ENCODE results near the gene NPB.
A peak's percentile ranks its signal among the peaks of the same experiment; 100 is the strongest.

NPB gene

DNA sequence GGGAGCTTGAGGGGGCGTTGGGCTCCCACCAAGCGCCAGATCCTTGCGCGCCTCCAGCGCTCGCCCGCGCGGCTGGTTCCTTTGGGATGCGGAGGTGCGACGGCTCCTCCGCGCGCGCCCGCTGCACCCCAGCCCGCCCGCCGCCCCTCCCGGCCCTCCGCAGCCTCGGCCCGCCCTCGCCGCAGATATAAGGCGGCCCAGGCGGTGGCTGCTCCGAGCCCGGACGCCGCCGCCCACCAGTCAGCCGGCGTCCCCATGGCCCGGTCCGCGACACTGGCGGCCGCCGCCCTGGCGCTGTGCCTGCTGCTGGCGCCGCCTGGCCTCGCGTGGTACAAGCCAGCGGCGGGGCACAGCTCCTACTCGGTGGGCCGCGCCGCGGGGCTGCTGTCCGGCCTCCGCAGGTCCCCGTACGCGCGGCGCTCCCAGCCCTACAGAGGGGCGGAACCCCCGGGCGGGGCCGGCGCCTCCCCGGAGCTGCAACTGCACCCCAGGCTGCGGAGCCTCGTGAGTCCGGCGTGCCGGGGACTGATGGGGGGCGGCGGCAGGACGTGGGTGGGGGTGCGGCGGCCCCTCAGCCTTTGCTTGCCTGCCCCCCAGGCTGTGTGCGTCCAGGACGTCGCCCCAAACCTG lies at the start of gene NPB:
NPB (plus strand) TSS at position 216 of the 630 bp plus-strand sequence; CDS start at position 256, 40 bp downstream.
- DNase-seq, result peak in 11 of 51 donors; percentile 13 to 59 (median 34)

DNA sequence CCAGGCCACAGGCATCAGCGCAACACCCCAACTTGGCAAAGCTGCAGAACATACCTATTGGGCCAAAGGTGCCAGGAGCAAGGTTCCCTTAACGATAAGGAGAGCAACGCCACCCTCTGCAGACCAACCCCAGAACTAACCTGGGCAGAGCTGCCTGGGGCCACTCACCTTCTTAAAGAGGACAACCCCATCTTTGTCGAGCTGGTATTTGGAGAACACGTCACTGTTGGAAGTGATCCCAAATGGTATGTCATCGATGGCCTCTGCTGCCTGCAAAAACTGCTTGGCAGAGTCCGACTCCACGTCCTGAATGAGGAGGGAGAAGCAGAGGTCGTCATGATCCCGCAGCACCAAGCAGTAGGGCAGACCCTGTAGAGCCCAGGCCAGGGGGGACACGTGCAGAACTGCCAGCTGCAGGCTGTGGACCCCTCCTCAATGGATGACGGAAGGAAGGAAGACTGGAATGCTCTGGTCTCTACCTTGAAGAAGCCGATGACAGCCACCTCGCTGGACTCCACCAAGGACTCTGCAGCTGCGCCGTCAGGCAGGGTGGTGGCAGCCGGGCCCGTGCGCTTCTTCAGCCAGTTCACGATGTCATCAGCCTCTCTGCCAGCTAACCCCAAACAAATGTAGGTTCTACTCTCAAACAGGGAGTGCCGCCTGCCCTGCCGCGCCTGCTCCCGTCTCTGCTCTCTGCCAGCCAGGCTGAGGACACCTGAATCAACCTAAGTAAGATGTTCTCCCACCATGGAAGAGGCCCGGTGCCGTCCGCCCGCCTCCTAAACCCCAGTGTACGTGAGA lies 46.9 kb upstream of the NPB start:
- no peak for DNase-seq

GRCh38 chr17:81858170-81858966 lies 43.7 kb upstream of the NPB start:
- DNase-seq, result no peak

- DNase-seq, result no peak
Measured at GRCh38 chr17:81858967-81859905, 42.8 kb upstream of the NPB start.

DNA sequence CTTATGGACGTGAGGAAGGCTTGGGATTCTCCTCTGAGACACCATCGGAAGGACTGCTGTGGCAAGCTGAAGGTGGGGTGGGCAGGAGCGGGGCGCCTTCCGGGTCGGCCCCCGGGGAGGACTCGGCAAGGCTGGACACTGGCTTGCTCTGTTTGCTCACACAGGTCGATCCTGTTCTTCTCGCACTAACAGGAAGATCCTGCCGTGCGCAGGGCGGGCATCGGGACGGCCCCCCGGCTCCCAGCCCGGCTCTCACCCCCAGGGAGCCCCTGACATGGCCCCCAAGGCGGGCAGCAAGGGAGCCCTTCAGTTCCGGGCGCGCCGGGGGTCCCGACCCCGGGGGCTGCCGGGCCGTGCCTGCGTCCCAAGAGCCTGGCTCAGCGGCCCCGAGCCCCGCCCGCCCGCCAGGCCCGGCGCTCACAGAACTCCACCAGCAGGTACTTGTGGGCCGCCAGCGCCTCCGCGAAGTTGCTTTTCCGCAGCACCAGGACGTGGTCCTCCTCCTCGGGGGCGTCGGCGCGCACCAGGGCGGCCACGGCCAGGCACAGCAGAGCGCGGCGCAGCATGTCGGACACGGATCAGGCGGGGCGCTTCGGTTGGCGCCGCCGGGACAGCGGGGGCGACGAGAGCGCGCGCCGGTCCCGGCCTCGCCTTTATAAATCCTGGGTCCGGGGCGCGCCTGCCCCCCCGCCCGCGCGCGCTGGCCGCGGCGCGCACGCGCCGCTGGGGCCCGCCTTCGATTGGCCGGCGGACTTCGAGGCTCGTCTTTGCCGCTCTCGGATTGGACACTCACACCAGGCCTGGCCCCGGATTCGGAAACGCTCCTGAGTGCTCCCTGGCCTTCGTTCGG lies 41.9 kb upstream of the NPB start, which contains the start of gene P4HB:
P4HB (minus strand) TSS at position 630 of the 850 bp plus-strand sequence; CDS start at position 566, 64 bp downstream.
- peak in 5 of 51 donors; percentile 99 to 100 (median 100) for DNase-seq

DNA sequence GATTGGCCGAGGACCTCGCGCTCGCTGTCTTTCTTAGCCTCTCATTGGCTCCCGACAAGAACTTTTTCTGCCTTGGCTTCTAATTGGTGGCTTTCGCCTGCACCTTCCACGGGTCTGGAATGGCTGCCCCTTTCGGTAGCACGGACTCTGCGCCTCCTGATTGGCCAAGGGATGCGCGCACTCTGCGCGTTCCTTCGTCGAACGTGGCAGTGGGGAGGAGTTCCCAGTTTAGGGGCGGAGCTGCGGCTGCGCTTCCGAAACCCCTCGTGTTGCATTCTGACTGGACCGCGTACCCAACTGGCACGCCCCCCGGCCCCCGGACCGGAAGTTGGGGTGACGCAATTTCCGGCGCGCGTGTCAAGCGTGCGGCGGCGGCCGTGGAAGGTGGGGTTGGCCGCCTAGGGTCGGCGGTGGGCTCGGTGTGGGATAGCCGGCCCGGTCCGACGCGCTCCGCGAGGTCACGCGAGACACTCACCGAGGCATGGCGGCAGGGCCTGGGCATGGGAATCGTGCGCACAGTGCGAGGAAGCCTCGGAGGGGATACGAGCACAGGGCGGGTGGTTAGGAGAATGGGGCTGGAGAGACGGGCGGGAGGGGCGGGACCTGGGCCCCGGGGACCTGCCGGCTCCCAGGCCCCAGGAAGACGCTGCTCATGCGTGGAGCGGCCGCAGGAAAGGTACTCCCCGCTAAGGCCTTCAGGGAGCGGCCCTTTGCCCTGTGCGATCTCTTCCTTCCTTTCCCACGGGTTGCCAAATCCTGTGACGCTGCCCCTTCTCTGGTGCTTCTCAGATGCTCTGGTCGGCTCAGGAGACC lies 41.1 kb upstream of the NPB start:
- peak; percentile 90 to 100 (median 99) for DNase-seq

DNA sequence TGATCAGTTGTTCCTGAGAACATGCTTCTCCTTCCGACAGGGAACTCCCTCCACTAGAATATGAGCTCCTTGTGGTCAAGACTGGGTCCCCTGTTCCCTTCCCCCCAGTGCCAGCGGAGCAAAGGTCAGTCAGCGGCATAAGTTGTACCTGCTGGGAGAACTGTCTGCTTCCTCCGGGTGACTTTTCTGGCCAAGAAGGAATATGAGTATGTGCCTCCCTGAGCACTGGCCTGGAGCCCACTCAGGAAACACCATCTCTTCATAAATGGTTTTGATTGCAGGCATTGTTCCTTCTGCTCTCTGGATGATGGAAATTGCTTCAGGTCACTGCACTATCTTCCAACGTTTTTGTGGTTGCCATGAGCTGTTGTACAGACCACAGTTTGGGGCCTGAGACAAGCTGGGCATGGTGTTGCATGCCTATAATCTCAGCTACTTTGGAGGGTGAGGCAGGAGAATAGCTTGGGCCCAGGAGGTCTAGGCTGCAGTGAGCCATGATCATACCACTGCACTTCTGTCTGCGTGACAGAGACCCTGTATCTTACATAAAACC lies 38.8 kb upstream of the NPB start:
- DNase-seq, result no peak

GRCh38 chr17:81863833-81864768 lies 37.9 kb upstream of the NPB start:
- no peak for DNase-seq

DNA sequence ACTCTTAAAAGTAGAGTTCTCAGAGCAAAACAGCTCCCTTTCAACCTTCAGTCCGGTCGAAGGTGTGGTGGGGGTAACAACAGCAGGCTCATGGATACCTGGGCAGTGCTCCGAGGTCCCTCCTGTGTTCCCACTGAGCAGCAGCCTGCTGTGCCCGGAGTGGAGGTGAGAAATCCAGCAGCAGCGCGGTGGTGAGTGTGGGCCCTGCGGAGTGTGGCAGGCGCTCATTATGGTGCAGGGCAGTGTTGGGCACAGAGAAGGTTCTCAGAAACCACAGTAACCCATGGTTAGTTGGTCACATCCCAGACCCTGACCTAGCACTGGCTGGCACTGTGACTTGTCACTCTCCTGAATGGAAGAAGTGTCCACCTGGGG lies 36.7 kb upstream of the NPB start:
- DNase-seq, result no peak

DNA sequence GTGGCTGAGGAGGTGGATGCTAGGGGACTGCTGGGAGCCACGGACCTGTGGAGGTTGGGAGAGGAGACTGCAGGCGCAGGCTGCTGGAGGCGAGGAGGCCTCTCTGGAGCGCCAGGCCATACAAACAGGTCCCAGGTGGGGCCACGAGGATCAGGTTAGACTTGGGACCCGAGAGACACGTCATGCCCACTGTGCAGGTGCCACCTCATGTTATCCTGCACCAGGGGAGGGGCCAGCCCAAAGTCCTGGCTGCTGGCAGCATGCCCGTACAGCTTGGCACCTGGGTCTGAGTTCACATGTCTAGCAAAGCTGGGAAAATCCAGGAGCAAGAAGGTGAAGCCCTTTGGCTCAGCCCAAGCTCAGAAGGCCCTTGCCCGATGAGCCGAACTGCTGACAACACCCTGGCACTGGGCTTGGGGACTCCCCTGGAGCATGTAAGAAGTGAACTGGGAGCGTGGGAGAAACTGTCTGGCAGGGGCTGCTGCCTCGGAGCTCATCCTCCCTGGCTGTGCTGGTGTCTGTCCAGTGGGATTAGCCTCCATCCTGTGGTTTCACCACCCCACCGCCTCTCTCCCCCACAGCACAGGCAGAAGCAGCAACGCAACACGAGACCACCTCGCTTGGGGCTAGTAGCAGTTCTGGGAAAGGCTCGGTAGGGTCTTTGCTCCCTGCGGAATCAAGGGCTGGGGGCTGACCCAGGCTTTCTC lies 36.2 kb upstream of the NPB start:
- no peak for DNase-seq

GRCh38 chr17:81866440-81867169 lies 35.4 kb upstream of the NPB start:
- no peak for DNase-seq

- DNase-seq, result no peak
Measured at GRCh38 chr17:81867170-81867990, 34.7 kb upstream of the NPB start.

GRCh38 chr17:81867991-81868673 lies 33.9 kb upstream of the NPB start:
- no peak for DNase-seq

DNA sequence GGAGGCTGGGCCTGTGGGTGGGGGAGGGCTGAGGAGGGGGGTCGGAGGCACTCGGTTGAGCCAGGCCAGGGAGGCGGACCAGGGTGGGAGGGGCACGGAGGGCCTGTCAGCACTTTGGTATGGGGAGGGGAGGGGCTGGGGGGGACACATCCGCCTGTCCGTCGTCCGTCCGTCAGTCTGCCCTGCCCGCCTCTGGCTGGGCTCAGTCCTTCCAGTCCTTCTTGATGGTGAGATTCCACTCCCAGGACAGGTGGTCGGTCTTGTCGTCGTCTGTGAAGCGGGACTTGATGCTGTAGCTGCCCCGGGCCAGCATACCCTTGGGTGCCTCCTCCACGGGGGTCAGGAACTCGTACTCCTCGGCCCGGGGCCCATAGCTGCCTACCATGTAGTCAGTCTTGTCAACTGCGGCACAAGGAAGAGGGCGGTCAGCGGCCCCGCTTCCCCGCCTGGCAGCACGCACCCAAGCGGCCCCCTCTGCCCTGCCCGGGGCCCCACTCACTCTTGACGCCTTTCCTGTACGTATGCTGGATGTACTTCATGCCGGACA lies 33.3 kb upstream of the NPB start:
- DNase-seq, result no peak

All from hypothalamus (tissue), 51 donors.